Testis (tissue), 2 donors: Measurements from ENCODE around the gene NIPSNAP3A.

Source experiments
- CTCF ChIP-seq, 3 experiments: fragments of 450-650 bp in 2 of 3; fragments of 200-600 bp in 1 of 3; sonication (generic) in 1 of 3; IDR thresholded peaks; one replicate each; pipeline ENCODE4 v1.5.1; 2016 to 2019; ENCODE audit warnings: antibody characterized with exemption in 3 of 3, mild to moderate bottlenecking in 2 of 3, moderate library complexity in 1 of 3
- POLR2A ChIP-seq: fragments of 450-650 bp; IDR thresholded peaks from one replicate; pipeline ENCODE4 v1.6.1; 2017; ENCODE audit warnings: antibody characterized with exemption, mild to moderate bottlenecking, moderate library complexity

- no peak for TF ChIP-seq CTCF (IDR thresholded peaks at IDR 0.05)
- TF ChIP-seq POLR2A: no peak
Measured at GRCh38 chr9:104769655-104770054, 22.2 kb downstream of the NIPSNAP3A start.
